ENCODE measurements around the gene SSBP3. TPM values are rescaled to one million over a fixed set of nuclear protein-coding genes. Genes with fewer than 3 reads are reported as not detected.

Gene SSBP3
- total RNA-seq, 1 experiment from 2014 or later, result 26.5 TPM

- no peaks in the 10 kb centered on the region for H3K79me2 ChIP-seq (ENCODE audit: low read depth)
Observed at GRCh38 chr1:54230507-54231339, 175.5 kb downstream of the SSBP3 start.

GRCh38 chr1:54229281-54229891, 176.8 kb downstream of the SSBP3 start:
- TF ChIP-seq EZH2 (IDR thresholded peaks at IDR 0.05; ENCODE audit: low read depth), result no peak
- TF ChIP-seq, protein P1, sequence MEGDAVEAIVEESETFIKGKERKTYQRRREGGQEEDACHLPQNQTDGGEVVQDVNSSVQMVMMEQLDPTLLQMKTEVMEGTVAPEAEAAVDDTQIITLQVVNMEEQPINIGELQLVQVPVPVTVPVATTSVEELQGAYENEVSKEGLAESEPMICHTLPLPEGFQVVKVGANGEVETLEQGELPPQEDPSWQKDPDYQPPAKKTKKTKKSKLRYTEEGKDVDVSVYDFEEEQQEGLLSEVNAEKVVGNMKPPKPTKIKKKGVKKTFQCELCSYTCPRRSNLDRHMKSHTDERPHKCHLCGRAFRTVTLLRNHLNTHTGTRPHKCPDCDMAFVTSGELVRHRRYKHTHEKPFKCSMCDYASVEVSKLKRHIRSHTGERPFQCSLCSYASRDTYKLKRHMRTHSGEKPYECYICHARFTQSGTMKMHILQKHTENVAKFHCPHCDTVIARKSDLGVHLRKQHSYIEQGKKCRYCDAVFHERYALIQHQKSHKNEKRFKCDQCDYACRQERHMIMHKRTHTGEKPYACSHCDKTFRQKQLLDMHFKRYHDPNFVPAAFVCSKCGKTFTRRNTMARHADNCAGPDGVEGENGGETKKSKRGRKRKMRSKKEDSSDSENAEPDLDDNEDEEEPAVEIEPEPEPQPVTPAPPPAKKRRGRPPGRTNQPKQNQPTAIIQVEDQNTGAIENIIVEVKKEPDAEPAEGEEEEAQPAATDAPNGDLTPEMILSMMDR (conservative IDR thresholded peaks at IDR 0.05), result no peak
- no peaks in the 10 kb centered on the region for H3K9me2 ChIP-seq (ENCODE audit: insufficient read depth)
- intact Hi-C loops (cut with micrococcal nuclease; ENCODE audit: unreplicated experiment), result loop anchor here (2.0 to 5.0 kb wide), 2 partner anchors 177 to 258 kb away; partner anchors contain the start of gene SSBP3
- no peaks in the 10 kb centered on the region for H4K20me1 ChIP-seq (ENCODE audit: insufficient read depth)
- DNase-seq, result peak; percentile 45 to 77
- H3F3A ChIP-seq (ENCODE audit: insufficient read depth, low read depth), result no peaks in the 10 kb centered on the region
- 0 out of 2 replicates have a peak, but pooled peaks cover 5% of the 10 kb centered on the region for H3K4me1 ChIP-seq (replicated peaks; ENCODE audit: insufficient read depth)
- no peak overlapping the region for H2AFZ ChIP-seq
- no peak overlapping the region for H3K27ac ChIP-seq
- CTCF ChIA-PET, result interaction anchor here (0.5 kb wide), 1 partner anchor 84 kb away, joined by 14 read pairs; no protein-coding TSS in a partner anchor
- H3K36me3 ChIP-seq (ENCODE audit: low read depth), result no peaks in the 10 kb centered on the region
- no TSS peak for BruUV-seq (replicated peaks)
- POLR2A ChIA-PET (ENCODE audit: unreplicated experiment), result interaction anchor here (0.5 to 0.7 kb wide), 3 partner anchors 21 to 664 kb away, joined by 3 to 4 read pairs (median 3); no protein-coding TSS in a partner anchor
- no peak overlapping the region for H3K4me3 ChIP-seq
- no peaks in the 10 kb centered on the region for H3K27me3 ChIP-seq (ENCODE audit: insufficient read depth, low read depth)
- H3K9me3 ChIP-seq (ENCODE audit: insufficient read depth, low read depth), result no peaks in the 10 kb centered on the region
- no peak overlapping the region for H3K4me2 ChIP-seq
- no peaks in the 10 kb centered on the region for H3K79me2 ChIP-seq (ENCODE audit: low read depth)

More at GRCh38 chr1:54230507-54231339, 175.5 kb downstream of the SSBP3 start:
- H3K4me2 ChIP-seq, result no peak overlapping the region
- POLR2A ChIA-PET (ENCODE audit: unreplicated experiment), result no interaction called here
- BruUV-seq (replicated peaks), result no TSS peak
- TF ChIP-seq EZH2 (IDR thresholded peaks at IDR 0.05; ENCODE audit: low read depth), result no peak
- TF ChIP-seq, protein P1 (conservative IDR thresholded peaks at IDR 0.05), result no peak
- no peaks in the 10 kb centered on the region for H3K9me3 ChIP-seq (ENCODE audit: insufficient read depth, low read depth)
- intact Hi-C loops (cut with micrococcal nuclease; ENCODE audit: unreplicated experiment), result no loop called here
- CTCF ChIA-PET, result no interaction called here
- peaks cover 4% of the 10 kb centered on the region; the same call in 1 of the 2 replicates for H3F3A ChIP-seq (ENCODE audit: insufficient read depth, low read depth)
- no peaks in the 10 kb centered on the region for H3K27me3 ChIP-seq (ENCODE audit: insufficient read depth, low read depth)
- H3K9me2 ChIP-seq (ENCODE audit: insufficient read depth), result no peaks in the 10 kb centered on the region
- no peak overlapping the region for H3K4me3 ChIP-seq
- H4K20me1 ChIP-seq (ENCODE audit: insufficient read depth), result no peaks in the 10 kb centered on the region
- H3K27ac ChIP-seq, result no peak overlapping the region
- no peak for DNase-seq
- H2AFZ ChIP-seq, result no peak overlapping the region
- H3K36me3 ChIP-seq (ENCODE audit: low read depth), result no peaks in the 10 kb centered on the region
- 0 out of 2 replicates have a peak, but pooled peaks cover 5% of the 10 kb centered on the region for H3K4me1 ChIP-seq (replicated peaks; ENCODE audit: insufficient read depth)

- no peaks in the 10 kb centered on the region for H3K36me3 ChIP-seq (ENCODE audit: low read depth)
- H3K4me3 ChIP-seq, result no peak overlapping the region
- ChIA-PET POLR2A (ENCODE audit: unreplicated experiment) (no interaction called here), CTCF (no interaction called here)
- H3K27ac ChIP-seq, result no peak overlapping the region
- H3K4me2 ChIP-seq, result no peak overlapping the region
- intact Hi-C loops (cut with micrococcal nuclease; ENCODE audit: unreplicated experiment), result loop anchor here (2.0 to 5.0 kb wide), 2 partner anchors 178 to 259 kb away; partner anchors contain the start of gene SSBP3
- H3F3A ChIP-seq (ENCODE audit: insufficient read depth, low read depth), result no peaks in the 10 kb centered on the region
- H3K9me2 ChIP-seq (ENCODE audit: insufficient read depth), result no peaks in the 10 kb centered on the region
- no TSS peak for BruUV-seq (replicated peaks)
- H3K79me2 ChIP-seq (ENCODE audit: low read depth), result no peaks in the 10 kb centered on the region
- H4K20me1 ChIP-seq (ENCODE audit: insufficient read depth), result no peaks in the 10 kb centered on the region
- no peak for DNase-seq
- no peaks in the 10 kb centered on the region for H3K9me3 ChIP-seq (ENCODE audit: insufficient read depth, low read depth)
- 0 out of 2 replicates have a peak, but pooled peaks cover 5% of the 10 kb centered on the region for H3K4me1 ChIP-seq (replicated peaks; ENCODE audit: insufficient read depth)
- H2AFZ ChIP-seq, result no peak overlapping the region
- TF ChIP-seq, protein P1 (conservative IDR thresholded peaks at IDR 0.05), result no peak
- no peak for TF ChIP-seq EZH2 (IDR thresholded peaks at IDR 0.05; ENCODE audit: low read depth)
- H3K27me3 ChIP-seq (ENCODE audit: insufficient read depth, low read depth), result no peaks in the 10 kb centered on the region
Observed at GRCh38 chr1:54228638-54229079, 177.5 kb downstream of the SSBP3 start.
